HepG2 (cell line): ENCODE results near the gene FAM169A. TPM values are rescaled to one million over a fixed set of nuclear protein-coding genes. Genes with fewer than 3 reads are reported as not detected.

ENCODE experiments used
- BRD4 ChIP-seq: sonication (generic); formaldehyde crosslinking; IDR thresholded peaks from 2 replicates; pipeline ENCODE4 v1.4.0; 2020; ENCODE audit warnings: missing genetic modification reagents
- CBX2 ChIP-seq, 2 experiments: fragments of 200-600 bp in 1 of 2; sonication (generic); formaldehyde crosslinking in 1 of 2; IDR thresholded peaks; 2 replicates each; pipeline versions ENCODE4 v1.7.0 to v1.8.1; 2018 to 2022; ENCODE audit warnings: low read depth in 2 of 2, low read length in 1 of 2, mild to moderate bottlenecking in 1 of 2, missing genetic modification reagents in 1 of 2
- DDIT3 ChIP-seq: sonication (generic); formaldehyde crosslinking; IDR thresholded peaks from 2 replicates; pipeline ENCODE4 v1.4.0; 2020; ENCODE audit warnings: mild to moderate bottlenecking, missing genetic modification reagents
- FOSL2 ChIP-seq: sonication (generic); formaldehyde crosslinking; IDR thresholded peaks from 2 replicates; pipeline ENCODE4 v1.4.0; 2020; ENCODE audit warnings: missing genetic modification reagents
- FOXA1 ChIP-seq, 2 experiments: fragments of 450-650 bp in 1 of 2; sonication (generic) in 1 of 2; formaldehyde crosslinking in 1 of 2; IDR thresholded peaks; 2 replicates each; pipeline versions ENCODE4 v1.4.0 to v1.6.1; 2016 to 2020; ENCODE audit warnings: missing genetic modification reagents in 1 of 2
- FOXP1 ChIP-seq, 2 experiments: fragments of 450-650 bp in 1 of 2; IDR thresholded peaks; 2 replicates each; pipeline ENCODE4 v1.6.1; 2017 to 2018; ENCODE audit warnings: antibody characterized with exemption in 1 of 2
- FOXP4 ChIP-seq: sonication (generic); formaldehyde crosslinking; IDR thresholded peaks from 2 replicates; pipeline ENCODE4 v1.4.0; 2020; ENCODE audit warnings: missing genetic modification reagents
- HMGXB3 ChIP-seq: sonication (generic); formaldehyde crosslinking; IDR thresholded peaks from 2 replicates; pipeline ENCODE4 v1.4.0; 2020; ENCODE audit warnings: missing genetic modification reagents, borderline replicate concordance
- MED13 ChIP-seq: sonication (generic); formaldehyde crosslinking; IDR thresholded peaks from 2 replicates; pipeline ENCODE4 v1.5.0; 2020; ENCODE audit warnings: missing genetic modification reagents
- MYNN ChIP-seq: sonication (generic); formaldehyde crosslinking; IDR thresholded peaks from 2 replicates; pipeline ENCODE4 v1.4.0; 2020; ENCODE audit warnings: mild to moderate bottlenecking, low read depth, missing genetic modification reagents
- NFE2L1 ChIP-seq: sonication (generic); formaldehyde crosslinking; IDR thresholded peaks from 2 replicates; pipeline ENCODE4 v1.4.0; 2020; ENCODE audit warnings: missing genetic modification reagents, mild to moderate bottlenecking, borderline replicate concordance
- NR1H2 ChIP-seq: sonication (generic); formaldehyde crosslinking; IDR thresholded peaks from 2 replicates; pipeline ENCODE4 v1.8.1; 2022; ENCODE audit warnings: low read depth, missing genetic modification reagents, borderline replicate concordance
- PBX2 ChIP-seq: IDR thresholded peaks from 2 replicates; pipeline ENCODE4 v1.6.1; 2016; ENCODE audit warnings: control low read depth
- SNAPC5 ChIP-seq: sonication (generic); formaldehyde crosslinking; IDR thresholded peaks from 2 replicates; pipeline ENCODE4 v1.8.1; 2023; ENCODE audit warnings: mild to moderate bottlenecking, missing genetic modification reagents, borderline replicate concordance
- SRF ChIP-seq: IDR thresholded peaks from 2 replicates; pipeline ENCODE4 v1.6.1; 2011; ENCODE audit warnings: mild to moderate bottlenecking, low read depth, low read length, moderate library complexity
- ZFP37 ChIP-seq: sonication (generic); formaldehyde crosslinking; IDR thresholded peaks from 2 replicates; pipeline ENCODE4 v1.4.0; 2020; ENCODE audit warnings: missing genetic modification reagents, borderline replicate concordance
- ZNF629 ChIP-seq: sonication (generic); formaldehyde crosslinking; conservative IDR thresholded peaks from 2 replicates; pipeline ENCODE4 v1.5.0; 2020; ENCODE audit warnings: missing genetic modification reagents
- ZNF83 ChIP-seq: sonication (generic); formaldehyde crosslinking; IDR thresholded peaks from 2 replicates; pipeline ENCODE4 v1.4.0; 2020; ENCODE audit warnings: missing genetic modification reagents, mild to moderate bottlenecking, borderline replicate concordance
- ZSCAN5A ChIP-seq: sonication (generic); formaldehyde crosslinking; IDR thresholded peaks from 2 replicates; pipeline ENCODE4 v1.8.0; 2022; ENCODE audit warnings: mild to moderate bottlenecking, missing genetic modification reagents, borderline replicate concordance
- polyA plus RNA-seq, 8 experiments: library from polyadenylated mRNA; depleted of rRNA in 3 of 8; stranded (reverse) in 7 of 8; unstranded in 1 of 8; fragments of >200 nt; fragmentation: Illumina TruSeq in 4 of 8; extraction: Trizol in 4 of 8; gene quantifications; 2 replicates each; pipeline versions ENCODE4 v1.2.1 to v1.2.3, GENCODE V29; 2011 to 2016; ENCODE audit warnings: low read depth in 4 of 8, missing spikeins in 1 of 8, mixed read lengths in 1 of 8; ENCODE audit not compliant: insufficient read depth in 1 of 8
- total RNA-seq, 5 experiments: library from RNA; depleted of rRNA; stranded (reverse); fragments of >200 nt; fragmentation: Illumina TruSeq; extraction: Trizol; gene quantifications; 2 replicates each; pipeline ENCODE4 v1.2.3, GENCODE V29; 2016; ENCODE audit warnings: low read depth in 1 of 5

The FAM169A gene
- total and polyA plus RNA-seq, 2 of the 13 experiments (the other 11 are each of a cell fraction or from before 2014, with no cell fraction given) = 21.1 to 110 TPM

GRCh38 chr5:74873525-74874249, 7.5 kb upstream of the FAM169A start (continued):
- TF ChIP-seq BRD4 (CRISPR knock-in tag) = no peak
- TF ChIP-seq FOXA1 (IDR thresholded peaks at IDR 0.05) = peak; percentile 77
- peak; percentile 55; the same call in 1 of the 2 replicates for TF ChIP-seq FOXA1 (CRISPR knock-in tag; IDR thresholded peaks at IDR 0.05)
- no peak for TF ChIP-seq NR1H2 (CRISPR knock-in tag)
- TF ChIP-seq NFE2L1 = no peak
- TF ChIP-seq PBX2 (CRISPR knock-in tag) = peak; percentile 64; the same call in 1 of the 2 replicates
- TF ChIP-seq ZSCAN5A = peak; percentile 100
- TF ChIP-seq DDIT3 (CRISPR knock-in tag) = no peak
- peak; percentile 58 for TF ChIP-seq FOXP4
- no peak for TF ChIP-seq FOSL2 (CRISPR knock-in tag)
- TF ChIP-seq ZNF629 = no peak
- no peak for TF ChIP-seq ZFP37 (CRISPR knock-in tag)
- TF ChIP-seq CBX2 (IDR thresholded peaks at IDR 0.05; ENCODE audit: low read depth, low read length) = no peak
- TF ChIP-seq CBX2 (CRISPR knock-in tag; IDR thresholded peaks at IDR 0.05; ENCODE audit: low read depth) = no peak
- TF ChIP-seq SNAPC5 (CRISPR knock-in tag) = no peak
- no peak for TF ChIP-seq MYNN (CRISPR knock-in tag)
- no peak for TF ChIP-seq ZNF83 (CRISPR knock-in tag)
- peak; percentile 85 for TF ChIP-seq SRF
- peak; percentile 20; the same call in 1 of the 2 replicates for TF ChIP-seq FOXP1 (IDR thresholded peaks at IDR 0.05)
- TF ChIP-seq FOXP1 (CRISPR knock-in tag; IDR thresholded peaks at IDR 0.05) = peak; percentile 78
- TF ChIP-seq MED13 (CRISPR knock-in tag) = no peak
- no peak for TF ChIP-seq HMGXB3
